ENCODE data around the gene TNNT2.

Gene TNNT2

GRCh38 chr1:201421041-201421440, 43.6 kb upstream of the TNNT2 start:
- 97% methylated on average over 7 of the region's 8 CpGs for WGBS (ENCODE audit: insufficient coverage)
- CTCF ChIA-PET = interaction anchor here (1.2 to 1.8 kb wide), 2 partner anchors 12 to 15 kb away, joined by 3 to 5 read pairs; no protein-coding TSS in a partner anchor
- H3K27ac ChIP-seq (ENCODE audit: insufficient read depth in 1 of 2, low read depth in 1 of 2, low read length in 2 of 2, poor library complexity in 1 of 2, severe bottlenecking in 2 of 2) = no peak overlapping the region

GRCh38 chr1:201420608-201421002, 43.1 kb upstream of the TNNT2 start:
- WGBS (ENCODE audit: insufficient coverage) = 100% methylated on average over 7 of the region's 7 CpGs
- CTCF ChIA-PET = interaction anchor here (1.2 to 1.8 kb wide), 2 partner anchors 12 to 15 kb away, joined by 3 to 5 read pairs; no protein-coding TSS in a partner anchor

More at GRCh38 chr1:201421041-201421440, 43.6 kb upstream of the TNNT2 start:
- peaks cover 0 to 3% (median 0%) of the 10 kb centered on the region in 5 experiments for H3K9me3 ChIP-seq (ENCODE audit: control extremely low read depth in 1 of 5, control insufficient read depth in 4 of 5, insufficient read depth in 2 of 5, low read depth in 1 of 5, low read length in 4 of 5)
- no peak overlapping the region for H3K4me3 ChIP-seq (ENCODE audit: control insufficient read depth in 1 of 7, extremely low read depth in 1 of 7, insufficient read depth in 4 of 7, low read depth in 2 of 7, low read length in 6 of 7)
- H3K4me1 ChIP-seq (ENCODE audit: control extremely low read depth in 1 of 4, control insufficient read depth in 4 of 4, insufficient read depth in 4 of 4, low read length in 3 of 4) = no peaks in the 10 kb centered on the region
- H3K27me3 ChIP-seq (replicated peaks in 2 of 5; ENCODE audit: control insufficient read depth in 4 of 5, insufficient read depth in 5 of 5, low read length in 4 of 5) = peaks cover 0 to 5% (median 0%) of the 10 kb centered on the region in 5 experiments
- H3K36me3 ChIP-seq (ENCODE audit: control insufficient read depth in 4 of 4, insufficient read depth in 4 of 4, low read length in 3 of 4) = no peaks in the 10 kb centered on the region
- no peak for DNase-seq
- POLR2A ChIA-PET = no interaction called here

DNA sequence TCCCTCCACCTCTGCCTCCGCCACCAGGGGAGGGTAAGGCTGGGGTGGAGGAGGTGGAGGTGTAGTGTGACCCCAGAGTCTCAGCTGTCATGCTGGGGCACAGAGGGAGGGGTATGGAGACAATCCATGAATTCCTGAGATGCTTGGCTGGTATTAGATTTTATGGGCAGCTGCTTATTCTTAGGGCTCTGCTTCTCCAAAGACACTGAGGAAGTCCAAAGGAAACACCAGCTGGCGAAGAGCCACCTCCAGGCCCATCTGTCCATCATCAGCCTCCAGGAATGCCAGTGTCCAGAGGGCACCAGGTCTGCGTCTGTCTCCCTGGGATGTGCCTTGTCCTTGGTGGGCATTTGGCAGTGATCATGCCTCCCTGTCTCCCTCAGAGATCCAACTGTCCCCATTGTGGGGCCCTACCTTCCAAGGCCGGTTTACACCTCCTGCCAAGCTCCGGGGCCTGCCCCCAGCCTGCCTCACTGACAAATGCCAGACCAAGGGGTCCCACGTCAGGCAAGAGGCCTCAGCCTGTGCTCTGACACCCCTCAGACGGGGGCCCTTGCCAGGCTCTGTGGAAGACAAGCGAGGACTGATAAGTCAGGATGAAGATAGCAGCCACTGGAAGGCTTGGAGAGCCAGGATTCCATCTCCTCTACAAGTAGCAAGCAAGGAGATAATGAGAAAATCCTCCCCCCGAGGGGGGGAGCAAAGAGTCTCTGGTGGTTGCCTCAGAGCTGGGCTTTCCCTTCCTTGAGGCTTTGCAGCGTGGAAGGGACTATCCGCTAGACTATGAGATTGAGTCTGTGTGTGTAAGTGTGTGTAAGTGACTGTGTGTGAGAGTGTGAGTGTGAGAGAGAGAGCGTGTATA, 42.5 kb upstream of the TNNT2 start:
- CTCF ChIA-PET = interaction anchor here (1.2 to 2.2 kb wide), 2 partner anchors 11 to 34 kb away, joined by 3 to 6 read pairs; no protein-coding TSS in a partner anchor
- DNase-seq = no peak
- Histone ChIP-seq H3K9me3 (ENCODE audit: control extremely low read depth in 1 of 5, control insufficient read depth in 4 of 5, insufficient read depth in 2 of 5, low read depth in 1 of 5, low read length in 4 of 5) (peaks cover 0 to 6% (median 3%) of the 10 kb centered on the region in 5 experiments), H3K4me3 (ENCODE audit: control insufficient read depth in 1 of 7, extremely low read depth in 1 of 7, insufficient read depth in 4 of 7, low read depth in 2 of 7, low read length in 6 of 7) (no peak overlapping the region), H3K27ac (ENCODE audit: insufficient read depth in 1 of 2, low read depth in 1 of 2, low read length in 2 of 2, poor library complexity in 1 of 2, severe bottlenecking in 2 of 2) (no peak overlapping the region), H3K27me3 (replicated peaks in 2 of 5; ENCODE audit: control insufficient read depth in 4 of 5, insufficient read depth in 5 of 5, low read length in 4 of 5) (peaks cover 0 to 5% (median 0%) of the 10 kb centered on the region in 5 experiments), H3K4me1 (ENCODE audit: control extremely low read depth in 1 of 4, control insufficient read depth in 4 of 4, insufficient read depth in 4 of 4, low read length in 3 of 4) (no peaks in the 10 kb centered on the region), H3K36me3 (ENCODE audit: control insufficient read depth in 4 of 4, insufficient read depth in 4 of 4, low read length in 3 of 4) (no peaks in the 10 kb centered on the region)
- 82% methylated on average over 10 of the region's 12 CpGs for whole genome bisulfite sequencing (ENCODE audit: insufficient coverage)
- POLR2A ChIA-PET = no interaction called here

More at GRCh38 chr1:201420608-201421002, 43.1 kb upstream of the TNNT2 start:
- Histone ChIP-seq H3K36me3 (ENCODE audit: control insufficient read depth in 4 of 4, insufficient read depth in 4 of 4, low read length in 3 of 4) (no peaks in the 10 kb centered on the region), H3K4me3 (ENCODE audit: control insufficient read depth in 1 of 7, extremely low read depth in 1 of 7, insufficient read depth in 4 of 7, low read depth in 2 of 7, low read length in 6 of 7) (no peak overlapping the region), H3K27me3 (replicated peaks in 2 of 5; ENCODE audit: control insufficient read depth in 4 of 5, insufficient read depth in 5 of 5, low read length in 4 of 5) (peaks cover 0 to 5% (median 0%) of the 10 kb centered on the region in 5 experiments), H3K4me1 (ENCODE audit: control extremely low read depth in 1 of 4, control insufficient read depth in 4 of 4, insufficient read depth in 4 of 4, low read length in 3 of 4) (no peaks in the 10 kb centered on the region), H3K27ac (ENCODE audit: insufficient read depth in 1 of 2, low read depth in 1 of 2, low read length in 2 of 2, poor library complexity in 1 of 2, severe bottlenecking in 2 of 2) (no peak overlapping the region), H3K9me3 (ENCODE audit: control extremely low read depth in 1 of 5, control insufficient read depth in 4 of 5, insufficient read depth in 2 of 5, low read depth in 1 of 5, low read length in 4 of 5) (peaks cover 0 to 3% (median 0%) of the 10 kb centered on the region in 5 experiments)
- no peak for DNase-seq
- POLR2A ChIA-PET = no interaction called here

DNA sequence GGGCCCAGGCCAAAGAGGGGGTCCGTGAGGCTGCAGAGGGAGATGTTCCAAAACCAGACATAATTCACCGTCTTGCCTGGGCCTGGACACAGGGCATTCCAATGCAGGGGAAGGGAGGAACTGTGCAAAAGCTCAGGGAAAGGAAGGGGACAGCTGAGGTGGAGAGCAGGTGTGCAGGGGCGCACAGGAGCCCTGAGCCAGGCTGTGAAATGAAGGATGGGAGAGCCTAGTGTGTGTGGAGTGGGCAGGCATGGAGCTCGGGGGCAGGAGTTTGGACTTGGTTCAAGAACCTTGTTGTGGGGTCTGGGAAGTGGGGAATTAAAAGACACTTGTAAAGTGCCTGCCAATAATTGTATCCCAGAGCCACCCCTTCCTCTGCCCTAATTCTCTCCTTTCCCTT, 41.8 kb upstream of the TNNT2 start:
- Histone ChIP-seq H3K27ac (ENCODE audit: insufficient read depth in 1 of 2, low read depth in 1 of 2, low read length in 2 of 2, poor library complexity in 1 of 2, severe bottlenecking in 2 of 2) (no peak overlapping the region), H3K36me3 (ENCODE audit: control insufficient read depth in 4 of 4, insufficient read depth in 4 of 4, low read length in 3 of 4) (no peaks in the 10 kb centered on the region), H3K4me3 (ENCODE audit: control insufficient read depth in 1 of 7, extremely low read depth in 1 of 7, insufficient read depth in 4 of 7, low read depth in 2 of 7, low read length in 6 of 7) (no peak overlapping the region), H3K27me3 (replicated peaks in 2 of 5; ENCODE audit: control insufficient read depth in 4 of 5, insufficient read depth in 5 of 5, low read length in 4 of 5) (peaks cover 0 to 5% (median 0%) of the 10 kb centered on the region in 5 experiments), H3K4me1 (ENCODE audit: control extremely low read depth in 1 of 4, control insufficient read depth in 4 of 4, insufficient read depth in 4 of 4, low read length in 3 of 4) (no peaks in the 10 kb centered on the region), H3K9me3 (ENCODE audit: control extremely low read depth in 1 of 5, control insufficient read depth in 4 of 5, insufficient read depth in 2 of 5, low read depth in 1 of 5, low read length in 4 of 5) (peaks cover 0 to 8% (median 3%) of the 10 kb centered on the region in 5 experiments)
- WGBS (ENCODE audit: insufficient coverage) = 86% methylated on average over 3 of the region's 4 CpGs
- ChIA-PET POLR2A (no interaction called here), CTCF (interaction anchor here (2.2 kb wide), 1 partner anchor 34 kb away, joined by 6 read pairs; no protein-coding TSS in a partner anchor)
- DNase-seq = no peak

DNA sequence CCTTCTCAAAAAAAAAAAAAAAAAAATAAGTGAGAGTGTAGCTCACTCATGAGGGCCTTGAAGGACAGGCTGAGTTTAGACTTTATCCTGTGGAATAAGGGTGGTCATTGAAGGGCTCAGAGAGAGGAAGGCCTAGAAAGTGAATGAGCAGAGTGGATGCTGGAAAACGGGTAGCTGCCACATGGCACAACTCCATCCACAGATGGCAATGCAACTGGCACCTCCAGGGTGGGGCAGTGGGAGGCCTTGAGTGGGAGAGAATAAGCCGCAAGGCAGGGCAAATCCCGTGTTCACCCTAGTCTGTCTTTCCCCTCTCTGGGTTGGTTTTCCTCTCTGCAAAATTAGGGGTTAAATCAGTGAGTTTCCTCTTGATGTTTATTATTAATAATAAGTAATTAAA, 41.0 kb upstream of the TNNT2 start:
- no CpG with 5 or more reads among the region's 3 CpGs for WGBS (ENCODE audit: insufficient coverage)
- no peak for DNase-seq

GRCh38 chr1:201414051-201414738, 36.7 kb upstream of the TNNT2 start:
- Histone ChIP-seq H3K36me3 (ENCODE audit: control insufficient read depth in 4 of 4, insufficient read depth in 4 of 4, low read length in 3 of 4) (no peaks in the 10 kb centered on the region), H3K27me3 (replicated peaks in 2 of 5; ENCODE audit: control insufficient read depth in 4 of 5, insufficient read depth in 5 of 5, low read length in 4 of 5) (peaks cover 0 to 3% (median 0%) of the 10 kb centered on the region in 5 experiments), H3K9me3 (ENCODE audit: control extremely low read depth in 1 of 5, control insufficient read depth in 4 of 5, insufficient read depth in 2 of 5, low read depth in 1 of 5, low read length in 4 of 5) (peaks cover 0 to 8% (median 2%) of the 10 kb centered on the region in 5 experiments), H3K27ac (ENCODE audit: insufficient read depth in 1 of 2, low read depth in 1 of 2, low read length in 2 of 2, poor library complexity in 1 of 2, severe bottlenecking in 2 of 2) (no peak overlapping the region), H3K4me3 (ENCODE audit: control insufficient read depth in 1 of 7, extremely low read depth in 1 of 7, insufficient read depth in 4 of 7, low read depth in 2 of 7, low read length in 6 of 7) (no peak overlapping the region), H3K4me1 (ENCODE audit: control extremely low read depth in 1 of 4, control insufficient read depth in 4 of 4, insufficient read depth in 4 of 4, low read length in 3 of 4) (peaks cover 0 to 2% (median 0%) of the 10 kb centered on the region in 4 experiments)
- DNase-seq = no peak
- over 99% methylated on average over 15 of the region's 15 CpGs for WGBS (ENCODE audit: insufficient coverage)
- POLR2A ChIA-PET = no interaction called here
- CTCF ChIA-PET = interaction anchor here (0.6 to 1.3 kb wide), 3 partner anchors 20 to 1637 kb away, joined by 3 to 4 read pairs (median 4); no protein-coding TSS in a partner anchor

More for the DNA sequence above, 41.0 kb upstream of the TNNT2 start:
- ChIA-PET POLR2A (interaction anchor here (0.7 kb wide), 1 partner anchor 284 kb away, joined by 6 read pairs; no protein-coding TSS in a partner anchor), CTCF (interaction anchor here (0.8 to 2.2 kb wide), 5 partner anchors 9 to 33 kb away, joined by 3 to 7 read pairs (median 5); no protein-coding TSS in a partner anchor)
- no peaks in the 10 kb centered on the region for H3K4me1 ChIP-seq (ENCODE audit: control extremely low read depth in 1 of 4, control insufficient read depth in 4 of 4, insufficient read depth in 4 of 4, low read length in 3 of 4)
- H3K4me3 ChIP-seq (ENCODE audit: control insufficient read depth in 1 of 7, extremely low read depth in 1 of 7, insufficient read depth in 4 of 7, low read depth in 2 of 7, low read length in 6 of 7) = no peak overlapping the region
- no peaks in the 10 kb centered on the region for H3K36me3 ChIP-seq (ENCODE audit: control insufficient read depth in 4 of 4, insufficient read depth in 4 of 4, low read length in 3 of 4)
- peaks cover 0 to 5% (median 0%) of the 10 kb centered on the region in 5 experiments for H3K27me3 ChIP-seq (replicated peaks in 2 of 5; ENCODE audit: control insufficient read depth in 4 of 5, insufficient read depth in 5 of 5, low read length in 4 of 5)
- H3K27ac ChIP-seq (ENCODE audit: insufficient read depth in 1 of 2, low read depth in 1 of 2, low read length in 2 of 2, poor library complexity in 1 of 2, severe bottlenecking in 2 of 2) = no peak overlapping the region
- H3K9me3 ChIP-seq (ENCODE audit: control extremely low read depth in 1 of 5, control insufficient read depth in 4 of 5, insufficient read depth in 2 of 5, low read depth in 1 of 5, low read length in 4 of 5) = peaks cover 0 to 8% (median 2%) of the 10 kb centered on the region in 5 experiments
